Chondrocyte (in vitro differentiated cells): Measurements from ENCODE around the gene ZFPM1. TPM values are rescaled to one million over a fixed set of nuclear protein-coding genes. Genes with fewer than 3 reads are reported as not detected.

ENCODE experiments used
- DNase-seq: peaks from one replicate; pipeline ENCODE4 v3.0.0; 2021; ENCODE audit warnings: mixed read lengths, low spot score
- H3K27ac Mint-ChIP-seq: one replicate; pipeline ENCODE4 v1.8.0; 2021; ENCODE audit warnings: mild to moderate bottlenecking, moderate library complexity, mixed read lengths; ENCODE audit not compliant: unreplicated experiment
- H3K27me3 Mint-ChIP-seq: 2 replicates; pipeline ENCODE4 v1.8.0; 2021; ENCODE audit warnings: low read depth, mixed read lengths
- H3K36me3 Mint-ChIP-seq: 2 replicates; pipeline ENCODE4 v1.8.0; 2021; ENCODE audit warnings: low read depth, mixed read lengths
- H3K4me1 Mint-ChIP-seq: 2 replicates; pipeline ENCODE4 v1.8.0; 2021; ENCODE audit warnings: low read depth, mild to moderate bottlenecking, mixed read lengths
- H3K4me3 Mint-ChIP-seq: one replicate; pipeline ENCODE4 v1.8.0; 2021; ENCODE audit warnings: mild to moderate bottlenecking, moderate library complexity, mixed read lengths; ENCODE audit not compliant: unreplicated experiment
- H3K9me3 Mint-ChIP-seq: 2 replicates; pipeline ENCODE4 v1.8.0; 2021; ENCODE audit warnings: low read depth, mixed read lengths
- total RNA-seq: library from RNA; stranded (reverse); gene quantifications from 3 replicates; pipeline ENCODE4 v1.2.1, GENCODE V29; 2021
- TF ChIP-seq, protein P1 (sequence below): fragments of 200-600 bp; sonication (generic); IDR thresholded peaks from 2 replicates; pipeline ENCODE4 v1.5.0; 2021; ENCODE audit warnings: antibody characterized with exemption, mild to moderate bottlenecking, moderate library complexity

The ZFPM1 gene
- total RNA-seq, 1 donor from 2014 or later = 7.6 TPM

DNA sequence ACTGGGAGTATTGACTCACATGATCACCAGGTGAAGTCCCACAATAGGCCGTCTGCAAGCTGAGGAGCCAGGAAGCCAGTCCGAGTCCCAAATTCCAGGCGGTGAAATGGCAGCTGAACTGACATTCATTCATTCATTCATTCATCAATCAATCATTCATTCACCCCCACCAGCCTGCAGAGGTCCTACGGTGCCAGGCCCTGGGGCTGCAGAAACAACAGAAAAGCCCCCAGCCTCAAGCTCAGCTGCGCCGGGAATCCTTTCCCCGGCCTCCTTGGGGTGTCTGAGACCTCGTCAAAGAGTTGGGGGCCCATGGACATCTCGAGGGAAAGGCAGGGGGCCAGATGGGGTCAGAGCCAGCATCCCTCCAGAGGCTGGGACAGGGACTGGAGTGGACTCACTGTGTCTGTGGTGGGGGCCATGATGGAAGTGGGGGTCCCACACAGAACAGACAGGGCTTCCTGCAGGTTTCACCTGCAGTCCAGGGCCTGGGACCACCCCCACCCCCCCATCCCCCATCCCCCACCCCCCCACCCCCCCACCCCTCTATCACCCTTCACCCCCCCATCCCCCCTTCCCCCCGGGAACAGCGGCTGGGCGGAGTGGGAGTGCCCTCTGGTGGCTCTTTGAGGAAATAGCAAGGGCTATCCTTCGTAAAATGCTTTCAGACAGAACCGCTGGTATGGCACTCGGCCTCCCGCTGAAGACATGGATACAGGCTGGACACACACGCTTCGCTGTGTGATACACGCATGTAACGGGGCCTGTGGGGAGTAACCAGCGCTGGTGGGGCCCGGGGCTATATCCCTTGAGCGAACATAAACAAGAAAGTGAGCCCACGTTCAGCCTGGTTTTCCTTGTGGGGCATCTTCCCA is 108.6 kb downstream of the ZFPM1 start:
- TF ChIP-seq, protein P1, sequence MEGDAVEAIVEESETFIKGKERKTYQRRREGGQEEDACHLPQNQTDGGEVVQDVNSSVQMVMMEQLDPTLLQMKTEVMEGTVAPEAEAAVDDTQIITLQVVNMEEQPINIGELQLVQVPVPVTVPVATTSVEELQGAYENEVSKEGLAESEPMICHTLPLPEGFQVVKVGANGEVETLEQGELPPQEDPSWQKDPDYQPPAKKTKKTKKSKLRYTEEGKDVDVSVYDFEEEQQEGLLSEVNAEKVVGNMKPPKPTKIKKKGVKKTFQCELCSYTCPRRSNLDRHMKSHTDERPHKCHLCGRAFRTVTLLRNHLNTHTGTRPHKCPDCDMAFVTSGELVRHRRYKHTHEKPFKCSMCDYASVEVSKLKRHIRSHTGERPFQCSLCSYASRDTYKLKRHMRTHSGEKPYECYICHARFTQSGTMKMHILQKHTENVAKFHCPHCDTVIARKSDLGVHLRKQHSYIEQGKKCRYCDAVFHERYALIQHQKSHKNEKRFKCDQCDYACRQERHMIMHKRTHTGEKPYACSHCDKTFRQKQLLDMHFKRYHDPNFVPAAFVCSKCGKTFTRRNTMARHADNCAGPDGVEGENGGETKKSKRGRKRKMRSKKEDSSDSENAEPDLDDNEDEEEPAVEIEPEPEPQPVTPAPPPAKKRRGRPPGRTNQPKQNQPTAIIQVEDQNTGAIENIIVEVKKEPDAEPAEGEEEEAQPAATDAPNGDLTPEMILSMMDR = peak; percentile 80
- no peak overlapping the region for H3K27ac Mint-ChIP-seq
- DNase-seq = no peak
- H3K36me3 Mint-ChIP-seq = no peaks in the 10 kb centered on the region
- peaks cover 4% of the 10 kb centered on the region for H3K27me3 Mint-ChIP-seq
- peak overlapping the region; percentile 60 for H3K4me3 Mint-ChIP-seq
- peaks cover 3% of the 10 kb centered on the region for H3K4me1 Mint-ChIP-seq
- no peaks in the 10 kb centered on the region for H3K9me3 Mint-ChIP-seq

DNA sequence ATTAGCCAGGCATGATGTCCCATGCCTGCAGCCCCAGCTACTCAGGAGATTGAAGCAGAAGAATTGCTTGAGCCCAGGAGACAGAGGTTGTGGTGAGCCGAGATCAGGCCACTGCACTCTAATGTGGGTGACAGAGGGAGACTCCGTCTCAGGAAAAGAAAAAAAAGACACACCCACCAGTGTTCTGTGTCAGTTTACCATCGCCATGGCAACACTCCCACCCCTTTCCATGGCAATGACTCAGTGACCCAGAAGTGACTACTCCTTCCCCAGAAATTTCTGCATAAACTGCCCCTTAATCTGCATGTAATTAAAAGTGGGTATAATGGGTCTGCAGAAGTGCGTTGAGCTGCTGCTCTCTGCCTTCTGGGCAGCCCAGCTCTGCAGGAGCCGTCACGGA is 113.1 kb downstream of the ZFPM1 start:
- no peak overlapping the region for H3K4me3 Mint-ChIP-seq
- TF ChIP-seq, protein P1 = no peak
- H3K9me3 Mint-ChIP-seq = no peaks in the 10 kb centered on the region
- peaks cover 11% of the 10 kb centered on the region for H3K4me1 Mint-ChIP-seq
- H3K27ac Mint-ChIP-seq = no peak overlapping the region
- no peaks in the 10 kb centered on the region for H3K36me3 Mint-ChIP-seq
- DNase-seq = no peak
- H3K27me3 Mint-ChIP-seq = no peaks in the 10 kb centered on the region

DNA sequence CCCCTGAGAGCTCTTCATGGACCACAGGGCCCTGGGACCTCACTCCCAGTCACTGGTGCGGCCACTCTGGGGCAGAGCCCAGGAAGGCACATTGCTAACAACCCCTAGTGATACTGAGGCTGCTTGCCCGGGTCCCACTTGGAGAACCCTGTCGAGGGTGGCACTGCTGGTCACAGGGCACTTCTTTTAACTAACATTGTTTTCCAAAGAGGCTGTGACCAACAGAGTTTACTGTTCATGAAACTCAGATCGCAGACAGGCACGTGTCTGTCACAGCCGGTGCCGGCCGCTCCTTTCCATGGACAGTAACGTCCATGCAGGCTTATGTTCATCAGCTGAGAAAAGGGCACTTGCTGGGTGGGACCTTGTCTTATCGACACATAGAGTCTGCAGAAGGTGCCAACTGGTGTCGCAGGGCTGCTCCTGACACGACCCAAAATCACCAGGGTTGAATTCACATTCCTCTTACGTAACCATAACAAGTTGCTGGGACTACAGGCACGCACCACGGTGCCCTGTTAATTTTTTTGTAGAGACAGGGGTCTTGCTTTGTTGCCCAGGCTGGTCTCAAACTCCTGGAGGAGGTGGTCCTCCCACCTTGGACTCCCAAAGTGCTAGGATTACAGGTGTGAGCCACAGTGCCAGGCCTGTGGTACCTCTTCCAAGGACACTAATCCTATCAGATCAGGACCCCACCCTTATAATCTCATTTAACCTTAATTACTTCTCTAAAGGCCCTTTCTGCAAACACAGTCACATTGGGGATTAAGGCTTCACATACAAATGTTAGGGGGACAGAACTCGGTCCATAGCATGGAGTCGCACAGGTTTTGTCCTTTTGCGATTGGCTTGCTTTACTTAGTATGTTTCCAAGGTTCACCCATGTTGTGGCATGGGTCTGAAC is 115.9 kb downstream of the ZFPM1 start:
- Mint-ChIP-seq H3K27me3 (no peaks in the 10 kb centered on the region), H3K4me1 (peaks cover 20% of the 10 kb centered on the region), H3K4me3 (peak overlapping the region; percentile 71), H3K36me3 (no peaks in the 10 kb centered on the region), H3K27ac (peak overlapping the region; percentile 27), H3K9me3 (no peaks in the 10 kb centered on the region)
- no peak for DNase-seq
- TF ChIP-seq, protein P1 = no peak

DNA sequence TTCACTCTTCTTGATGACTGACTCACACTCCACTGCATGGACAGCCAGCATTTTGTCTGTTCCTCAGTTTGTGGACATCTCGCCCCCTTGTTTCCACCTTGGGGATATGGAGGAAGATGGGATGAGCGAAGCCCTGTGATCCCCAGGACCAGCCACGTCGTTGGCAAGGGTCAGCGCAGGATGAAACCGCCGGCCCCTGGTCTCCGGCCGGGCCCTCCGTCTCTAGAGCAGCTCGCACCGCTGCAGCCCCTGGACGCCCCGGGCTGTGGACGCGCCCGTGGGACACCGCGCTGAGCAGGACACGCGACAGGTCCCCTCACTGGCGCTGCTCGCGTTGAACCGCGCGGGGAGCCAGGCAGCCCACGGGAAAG is 116.5 kb downstream of the ZFPM1 start:
- H3K27ac Mint-ChIP-seq = peak overlapping the region; percentile 27
- DNase-seq = no peak
- H3K4me3 Mint-ChIP-seq = peak overlapping the region; percentile 71
- H3K36me3 Mint-ChIP-seq = no peaks in the 10 kb centered on the region
- H3K27me3 Mint-ChIP-seq = no peaks in the 10 kb centered on the region
- no peaks in the 10 kb centered on the region for H3K9me3 Mint-ChIP-seq
- H3K4me1 Mint-ChIP-seq = peaks cover 20% of the 10 kb centered on the region
- TF ChIP-seq, protein P1 = no peak

DNA sequence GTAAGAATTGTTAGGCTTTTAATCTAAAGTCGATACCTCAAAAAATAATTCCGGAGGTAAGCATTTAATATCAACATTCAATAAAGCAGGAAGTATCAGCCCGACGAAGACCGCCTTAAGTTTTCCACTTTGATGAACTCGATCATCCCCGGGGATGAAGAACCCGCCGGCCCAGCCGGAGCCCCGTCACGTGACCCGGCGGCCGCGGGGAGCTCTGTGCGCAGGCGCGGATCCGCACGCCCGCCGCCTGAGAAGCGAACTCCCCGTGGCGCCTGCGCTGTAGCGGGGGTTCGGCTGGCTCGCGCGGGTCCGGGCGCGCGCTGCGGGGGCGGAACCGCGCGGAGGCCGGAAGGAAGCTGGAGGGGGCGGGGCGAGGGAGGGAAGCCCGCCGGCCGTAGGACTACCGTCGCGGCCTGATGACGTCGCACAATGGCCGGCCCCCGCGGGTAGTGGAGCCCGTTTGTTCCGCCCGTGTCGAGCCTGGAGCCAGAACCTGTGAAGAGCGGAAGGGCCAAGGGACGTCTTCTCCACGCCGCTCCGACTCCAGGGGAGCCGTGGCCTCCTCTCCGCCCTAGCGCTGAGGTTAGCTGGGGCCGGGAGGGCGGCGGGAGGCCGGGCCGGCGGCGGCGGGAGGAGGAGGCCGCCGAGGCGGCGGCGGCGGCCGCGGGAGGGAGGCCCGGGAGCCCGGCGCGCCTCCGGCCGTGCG is 117.1 kb downstream of the ZFPM1 start, which contains the start of gene ZC3H18:
ZC3H18 (plus strand) TSS at position 419 of the 706 bp plus-strand sequence. CDS start 6,721 bp downstream, outside the sequence.
- Mint-ChIP-seq H3K27ac (peak within 1 kb of the TSS; percentile 93), H3K27me3 (no peaks in the 10 kb centered on the region), H3K9me3 (no peaks in the 10 kb centered on the region), H3K36me3 (peaks cover under 1% of the 10 kb centered on the region), H3K4me1 (peaks cover 20% of the 10 kb centered on the region), H3K4me3 (peak within 1 kb of the TSS; percentile 85)
- TF ChIP-seq, protein P1 = no peak
- no peak for DNase-seq
